ENCODE measurements around the gene BLOC1S5.

Gene BLOC1S5

GRCh38 chr6:7975764-7976146 is 88.4 kb downstream of the BLOC1S5 start:
- Histone ChIP-seq H3K9ac (ENCODE audit: low read length) (peak overlapping the region; percentile 75), H3K9me3 (replicated peaks; ENCODE audit: insufficient read depth, low read length) (no peaks in the 10 kb centered on the region), H3K36me3 (replicated peaks; ENCODE audit: insufficient read depth, low read length) (no peaks in the 10 kb centered on the region), H3K9me2 (replicated peaks; ENCODE audit: insufficient read depth, low read length) (no peaks in the 10 kb centered on the region), H3K79me2 (ENCODE audit: low read length) (no peaks in the 10 kb centered on the region), H2AFZ (ENCODE audit: low read length) (no peak overlapping the region), H4K20me1 (ENCODE audit: insufficient read depth, low read length) (no peaks in the 10 kb centered on the region), H3K4me1 (ENCODE audit: low read length) (peaks cover 19% of the 10 kb centered on the region), H3K4me2 (ENCODE audit: low read depth, low read length) (peak overlapping the region; percentile 46), H3K4me3 (ENCODE audit: low read length) (no peak overlapping the region; the same call in 1 of the 2 replicates), H3F3A (ENCODE audit: insufficient read depth, low read length) (no peaks in the 10 kb centered on the region), H3K27ac (ENCODE audit: low read length) (peak overlapping the region; percentile 94), H3K27me3 (replicated peaks; ENCODE audit: insufficient read depth, low read length) (no peaks in the 10 kb centered on the region)
- TF ChIP-seq EZH2 (optimal IDR thresholded peaks at IDR 0.05; ENCODE audit: low read depth, low read length) (no peak), CTCF (IDR thresholded peaks at IDR 0.05; ENCODE audit: low read length) (no peak), EZH2phosphoT487 (IDR thresholded peaks at IDR 0.05; ENCODE audit: low read length) (no peak)
- DNase-seq = peak; percentile 17

- Histone ChIP-seq H3K4me2 (ENCODE audit: low read depth, low read length) (no peak overlapping the region), H2AFZ (ENCODE audit: low read length) (no peak overlapping the region), H3K4me3 (ENCODE audit: low read length) (no peak overlapping the region), H3F3A (ENCODE audit: insufficient read depth, low read length) (no peaks in the 10 kb centered on the region), H3K9ac (ENCODE audit: low read length) (peak overlapping the region; percentile 75), H4K20me1 (ENCODE audit: insufficient read depth, low read length) (no peaks in the 10 kb centered on the region), H3K36me3 (replicated peaks; ENCODE audit: insufficient read depth, low read length) (no peaks in the 10 kb centered on the region), H3K27ac (ENCODE audit: low read length) (peak overlapping the region; percentile 94; the same call in 1 of the 2 replicates), H3K4me1 (ENCODE audit: low read length) (peaks cover 19% of the 10 kb centered on the region), H3K79me2 (ENCODE audit: low read length) (no peaks in the 10 kb centered on the region), H3K9me3 (replicated peaks; ENCODE audit: insufficient read depth, low read length) (no peaks in the 10 kb centered on the region), H3K27me3 (replicated peaks; ENCODE audit: insufficient read depth, low read length) (no peaks in the 10 kb centered on the region), H3K9me2 (replicated peaks; ENCODE audit: insufficient read depth, low read length) (no peaks in the 10 kb centered on the region)
- DNase-seq = no peak
- no peak for TF ChIP-seq EZH2phosphoT487 (IDR thresholded peaks at IDR 0.05; ENCODE audit: low read length)
- no peak for TF ChIP-seq CTCF (IDR thresholded peaks at IDR 0.05; ENCODE audit: low read length)
- TF ChIP-seq EZH2 (optimal IDR thresholded peaks at IDR 0.05; ENCODE audit: low read depth, low read length) = no peak
Measured at GRCh38 chr6:7974938-7975763, 89.0 kb downstream of the BLOC1S5 start.

GRCh38 chr6:7974565-7974937 is 89.6 kb downstream of the BLOC1S5 start:
- Histone ChIP-seq H4K20me1 (ENCODE audit: insufficient read depth, low read length) (no peaks in the 10 kb centered on the region), H2AFZ (ENCODE audit: low read length) (no peak overlapping the region), H3K4me2 (ENCODE audit: low read depth, low read length) (no peak overlapping the region), H3K4me3 (ENCODE audit: low read length) (no peak overlapping the region), H3F3A (ENCODE audit: insufficient read depth, low read length) (no peaks in the 10 kb centered on the region), H3K79me2 (ENCODE audit: low read length) (no peaks in the 10 kb centered on the region), H3K9me3 (replicated peaks; ENCODE audit: insufficient read depth, low read length) (no peaks in the 10 kb centered on the region), H3K9me2 (replicated peaks; ENCODE audit: insufficient read depth, low read length) (no peaks in the 10 kb centered on the region), H3K4me1 (ENCODE audit: low read length) (peaks cover 19% of the 10 kb centered on the region), H3K27ac (ENCODE audit: low read length) (no peak overlapping the region), H3K36me3 (replicated peaks; ENCODE audit: insufficient read depth, low read length) (no peaks in the 10 kb centered on the region), H3K27me3 (replicated peaks; ENCODE audit: insufficient read depth, low read length) (no peaks in the 10 kb centered on the region), H3K9ac (ENCODE audit: low read length) (no peak overlapping the region)
- TF ChIP-seq EZH2 (optimal IDR thresholded peaks at IDR 0.05; ENCODE audit: low read depth, low read length) (no peak), EZH2phosphoT487 (IDR thresholded peaks at IDR 0.05; ENCODE audit: low read length) (no peak), CTCF (IDR thresholded peaks at IDR 0.05; ENCODE audit: low read length) (no peak)
- no peak for DNase-seq
